ENCODE results near the gene RHBDD1.

The RHBDD1 gene

GRCh38 chr2:226977775-226978190 is 141.9 kb downstream of the RHBDD1 start:
- TF ChIP-seq EZH2phosphoT487 (conservative IDR thresholded peaks at IDR 0.05; ENCODE audit: low read length) (no peak), CTCF (IDR thresholded peaks at IDR 0.05; ENCODE audit: insufficient read depth, low read length, poor library complexity, severe bottlenecking) (no peak)
- Histone ChIP-seq H3K9me3 (ENCODE audit: insufficient read depth, low read length) (no peaks in the 10 kb centered on the region), H3K79me2 (ENCODE audit: insufficient read depth, low read length) (no peaks in the 10 kb centered on the region; the same call in 1 of the 2 replicates), H3K9ac (ENCODE audit: low read length) (no peak overlapping the region), H3K36me3 (ENCODE audit: low read length) (no peaks in the 10 kb centered on the region), H3K4me2 (ENCODE audit: low read depth, low read length, poor library complexity, severe bottlenecking) (no peak overlapping the region), H3K27me3 (ENCODE audit: low read length) (no peaks in the 10 kb centered on the region), H3K4me3 (ENCODE audit: insufficient read depth, low read length, poor library complexity, severe bottlenecking) (no peak overlapping the region), H3K27ac (ENCODE audit: low read depth, low read length) (no peak overlapping the region), H2AFZ (ENCODE audit: low read depth, low read length, severe bottlenecking) (no peak overlapping the region), H3K9me2 (replicated peaks; ENCODE audit: insufficient read depth, low read length) (no peaks in the 10 kb centered on the region), H3F3A (ENCODE audit: insufficient read depth) (no peaks in the 10 kb centered on the region; the same call in 1 of the 2 replicates), H4K20me1 (ENCODE audit: low read depth, low read length) (no peaks in the 10 kb centered on the region)

GRCh38 chr2:226978300-226978699 is 142.4 kb downstream of the RHBDD1 start:
- no peaks in the 10 kb centered on the region for H3K9me2 ChIP-seq (replicated peaks; ENCODE audit: insufficient read depth, low read length)
- no peaks in the 10 kb centered on the region for H3K9me3 ChIP-seq (ENCODE audit: insufficient read depth, low read length)
- H4K20me1 ChIP-seq (ENCODE audit: low read depth, low read length): no peaks in the 10 kb centered on the region
- H3K27ac ChIP-seq (ENCODE audit: low read depth, low read length): no peak overlapping the region
- no peaks in the 10 kb centered on the region for H3K79me2 ChIP-seq (ENCODE audit: insufficient read depth, low read length)
- H2AFZ ChIP-seq (ENCODE audit: low read depth, low read length, severe bottlenecking): no peak overlapping the region
- no peak overlapping the region for H3K4me3 ChIP-seq (ENCODE audit: insufficient read depth, low read length, poor library complexity, severe bottlenecking)
- H3K36me3 ChIP-seq (ENCODE audit: low read length): no peaks in the 10 kb centered on the region
- H3K9ac ChIP-seq (ENCODE audit: low read length): no peak overlapping the region
- H3F3A ChIP-seq (ENCODE audit: insufficient read depth): no peaks in the 10 kb centered on the region; the same call in 1 of the 2 replicates
- H3K27me3 ChIP-seq (ENCODE audit: low read length): no peaks in the 10 kb centered on the region
- TF ChIP-seq EZH2phosphoT487 (conservative IDR thresholded peaks at IDR 0.05; ENCODE audit: low read length): no peak
- TF ChIP-seq CTCF (IDR thresholded peaks at IDR 0.05; ENCODE audit: insufficient read depth, low read length, poor library complexity, severe bottlenecking): no peak
- no peak overlapping the region for H3K4me2 ChIP-seq (ENCODE audit: low read depth, low read length, poor library complexity, severe bottlenecking)

GRCh38 chr2:226979004-226979403 is 143.2 kb downstream of the RHBDD1 start:
- H2AFZ ChIP-seq (ENCODE audit: low read depth, low read length, severe bottlenecking): no peak overlapping the region
- H3K79me2 ChIP-seq (ENCODE audit: insufficient read depth, low read length): no peaks in the 10 kb centered on the region
- TF ChIP-seq CTCF (IDR thresholded peaks at IDR 0.05; ENCODE audit: insufficient read depth, low read length, poor library complexity, severe bottlenecking) (no peak), EZH2phosphoT487 (conservative IDR thresholded peaks at IDR 0.05; ENCODE audit: low read length) (no peak)
- no peaks in the 10 kb centered on the region for H3K9me3 ChIP-seq (ENCODE audit: insufficient read depth, low read length)
- no peak overlapping the region for H3K4me3 ChIP-seq (ENCODE audit: insufficient read depth, low read length, poor library complexity, severe bottlenecking)
- no peaks in the 10 kb centered on the region for H3K9me2 ChIP-seq (replicated peaks; ENCODE audit: insufficient read depth, low read length)
- H3F3A ChIP-seq (ENCODE audit: insufficient read depth): peaks cover 2% of the 10 kb centered on the region; the same call in 1 of the 2 replicates
- H4K20me1 ChIP-seq (ENCODE audit: low read depth, low read length): no peaks in the 10 kb centered on the region
- no peak overlapping the region for H3K9ac ChIP-seq (ENCODE audit: low read length)
- H3K27me3 ChIP-seq (ENCODE audit: low read length): no peaks in the 10 kb centered on the region
- H3K4me2 ChIP-seq (ENCODE audit: low read depth, low read length, poor library complexity, severe bottlenecking): no peak overlapping the region
- H3K36me3 ChIP-seq (ENCODE audit: low read length): no peaks in the 10 kb centered on the region
- no peak overlapping the region for H3K27ac ChIP-seq (ENCODE audit: low read depth, low read length)

Measured in SU-DHL-6 (cell line).